ENCODE measurements around the gene COMMD10.

COMMD10 gene

DNA sequence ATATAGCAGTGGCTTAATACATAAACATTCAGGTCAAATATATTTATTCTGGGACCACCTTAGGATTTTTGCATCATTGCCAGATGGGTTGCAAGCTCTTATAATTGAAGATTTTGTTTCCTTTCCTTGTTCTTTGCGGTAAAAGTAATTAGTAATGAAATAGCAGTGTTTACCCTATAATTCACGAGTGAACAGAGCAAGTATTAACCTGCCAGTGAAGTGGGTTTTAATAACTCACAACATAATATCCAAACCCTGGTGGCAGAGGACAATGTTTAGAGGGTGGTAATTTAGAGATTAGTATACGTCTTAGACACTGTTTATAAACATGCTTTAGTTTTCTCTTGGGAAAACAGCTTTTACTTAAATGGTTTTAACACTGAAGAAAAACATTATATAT lies 40.8 kb upstream of the COMMD10 start:
- DNase-seq = no peak
- Histone ChIP-seq H3K27me3 (peaks cover 0 to 3% of the 10 kb centered on the region in 2 donors), H3K4me1 (no peaks in the 10 kb centered on the region)

DNA sequence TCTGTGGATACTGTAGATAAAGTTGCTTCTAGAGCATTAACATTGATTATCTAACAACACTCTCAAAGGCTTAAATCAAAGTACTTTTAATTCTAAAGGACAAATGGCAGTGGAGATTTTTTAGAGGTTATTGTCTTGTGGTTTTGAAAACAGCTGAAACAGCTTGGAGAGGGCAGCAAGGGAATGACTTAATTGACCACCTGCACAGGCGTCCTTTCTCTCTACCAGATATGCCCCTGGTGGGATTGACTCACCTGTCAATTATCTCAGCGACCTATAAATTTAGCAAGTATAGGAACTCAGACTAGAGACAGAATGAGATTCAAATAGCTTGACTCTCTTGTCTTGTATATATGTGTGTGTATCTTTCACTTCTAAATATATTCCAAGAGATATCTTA lies 39.0 kb upstream of the COMMD10 start:
- H3K27ac ChIP-seq = no peak overlapping the region
- H3K4me1 ChIP-seq = no peaks in the 10 kb centered on the region
- peaks cover 0 to 3% of the 10 kb centered on the region in 2 donors for H3K27me3 ChIP-seq
- no peak overlapping the region for H3K4me3 ChIP-seq
- no peaks in the 10 kb centered on the region for H3K9me3 ChIP-seq
- DNase-seq = no peak
- no peaks in the 10 kb centered on the region for H3K36me3 ChIP-seq
- TF ChIP-seq, protein P1, sequence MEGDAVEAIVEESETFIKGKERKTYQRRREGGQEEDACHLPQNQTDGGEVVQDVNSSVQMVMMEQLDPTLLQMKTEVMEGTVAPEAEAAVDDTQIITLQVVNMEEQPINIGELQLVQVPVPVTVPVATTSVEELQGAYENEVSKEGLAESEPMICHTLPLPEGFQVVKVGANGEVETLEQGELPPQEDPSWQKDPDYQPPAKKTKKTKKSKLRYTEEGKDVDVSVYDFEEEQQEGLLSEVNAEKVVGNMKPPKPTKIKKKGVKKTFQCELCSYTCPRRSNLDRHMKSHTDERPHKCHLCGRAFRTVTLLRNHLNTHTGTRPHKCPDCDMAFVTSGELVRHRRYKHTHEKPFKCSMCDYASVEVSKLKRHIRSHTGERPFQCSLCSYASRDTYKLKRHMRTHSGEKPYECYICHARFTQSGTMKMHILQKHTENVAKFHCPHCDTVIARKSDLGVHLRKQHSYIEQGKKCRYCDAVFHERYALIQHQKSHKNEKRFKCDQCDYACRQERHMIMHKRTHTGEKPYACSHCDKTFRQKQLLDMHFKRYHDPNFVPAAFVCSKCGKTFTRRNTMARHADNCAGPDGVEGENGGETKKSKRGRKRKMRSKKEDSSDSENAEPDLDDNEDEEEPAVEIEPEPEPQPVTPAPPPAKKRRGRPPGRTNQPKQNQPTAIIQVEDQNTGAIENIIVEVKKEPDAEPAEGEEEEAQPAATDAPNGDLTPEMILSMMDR (IDR thresholded peaks at IDR 0.05) = no peak
- intact Hi-C loops (cut with DNase I; ENCODE audit: low total_unique reads) = no loop called here

More for the DNA sequence above, 40.8 kb upstream of the COMMD10 start:
- TF ChIP-seq, protein P1 (IDR thresholded peaks at IDR 0.05) = no peak
- no peak overlapping the region for H3K4me3 ChIP-seq
- no peak overlapping the region for H3K27ac ChIP-seq
- intact Hi-C loops (cut with DNase I; ENCODE audit: low total_unique reads) = no loop called here
- H3K36me3 ChIP-seq = no peaks in the 10 kb centered on the region
- H3K9me3 ChIP-seq = no peaks in the 10 kb centered on the region

DNA sequence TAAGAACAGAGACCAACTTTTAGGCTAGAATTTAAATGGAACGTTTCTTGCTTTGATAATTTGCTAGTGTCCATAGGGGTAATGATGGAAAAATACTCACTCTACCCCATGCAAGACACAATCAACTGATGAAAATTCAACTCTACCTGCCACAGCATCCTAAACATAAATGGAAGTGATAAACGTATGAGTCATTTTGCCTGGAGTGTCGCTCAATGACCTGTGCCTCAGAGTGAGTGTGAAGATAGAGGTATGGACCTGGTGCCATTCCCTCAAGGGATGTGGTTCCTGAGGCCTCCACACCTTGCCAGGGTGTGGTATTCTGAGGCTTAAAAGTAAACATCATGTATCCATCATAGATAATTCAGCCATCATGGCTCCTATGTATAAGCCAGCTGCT lies 38.6 kb upstream of the COMMD10 start:
- H3K27me3 ChIP-seq = peaks cover 0 to 3% of the 10 kb centered on the region in 2 donors
- no peaks in the 10 kb centered on the region for H3K4me1 ChIP-seq
- TF ChIP-seq, protein P1 (IDR thresholded peaks at IDR 0.05) = no peak

DNA sequence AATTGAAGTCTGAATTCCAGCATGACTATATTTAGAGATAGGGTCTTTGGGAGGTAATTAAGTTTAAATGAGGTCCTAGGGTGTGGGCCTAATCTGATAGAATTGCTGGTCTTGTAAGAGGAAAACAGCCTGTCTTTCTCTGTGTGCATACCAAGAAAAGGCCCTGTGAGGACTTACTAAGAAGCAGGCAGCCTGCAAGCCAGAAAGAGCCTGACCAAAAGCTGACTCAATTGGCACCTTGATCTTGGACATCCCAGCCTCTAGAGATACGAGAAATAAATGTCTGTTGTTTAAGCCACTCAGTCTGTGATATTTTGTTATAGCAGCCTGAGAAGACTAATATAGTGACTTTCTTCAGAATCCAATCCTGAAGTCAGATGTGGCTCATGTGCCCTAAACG lies 38.0 kb upstream of the COMMD10 start:
- Histone ChIP-seq H3K4me1 (no peaks in the 10 kb centered on the region), H3K36me3 (no peaks in the 10 kb centered on the region), H3K27ac (no peak overlapping the region), H3K9me3 (no peaks in the 10 kb centered on the region), H3K27me3 (peaks cover 0 to 3% of the 10 kb centered on the region in 2 donors), H3K4me3 (no peak overlapping the region)
- TF ChIP-seq, protein P1 (IDR thresholded peaks at IDR 0.05) = no peak
- intact Hi-C loops (cut with DNase I; ENCODE audit: low total_unique reads) = no loop called here
- no peak for DNase-seq

More for the DNA sequence above, 38.6 kb upstream of the COMMD10 start:
- no peak for DNase-seq
- intact Hi-C loops (cut with DNase I; ENCODE audit: low total_unique reads) = no loop called here
- H3K4me3 ChIP-seq = no peak overlapping the region
- H3K9me3 ChIP-seq = no peaks in the 10 kb centered on the region
- H3K36me3 ChIP-seq = no peaks in the 10 kb centered on the region
- H3K27ac ChIP-seq = no peak overlapping the region

DNA sequence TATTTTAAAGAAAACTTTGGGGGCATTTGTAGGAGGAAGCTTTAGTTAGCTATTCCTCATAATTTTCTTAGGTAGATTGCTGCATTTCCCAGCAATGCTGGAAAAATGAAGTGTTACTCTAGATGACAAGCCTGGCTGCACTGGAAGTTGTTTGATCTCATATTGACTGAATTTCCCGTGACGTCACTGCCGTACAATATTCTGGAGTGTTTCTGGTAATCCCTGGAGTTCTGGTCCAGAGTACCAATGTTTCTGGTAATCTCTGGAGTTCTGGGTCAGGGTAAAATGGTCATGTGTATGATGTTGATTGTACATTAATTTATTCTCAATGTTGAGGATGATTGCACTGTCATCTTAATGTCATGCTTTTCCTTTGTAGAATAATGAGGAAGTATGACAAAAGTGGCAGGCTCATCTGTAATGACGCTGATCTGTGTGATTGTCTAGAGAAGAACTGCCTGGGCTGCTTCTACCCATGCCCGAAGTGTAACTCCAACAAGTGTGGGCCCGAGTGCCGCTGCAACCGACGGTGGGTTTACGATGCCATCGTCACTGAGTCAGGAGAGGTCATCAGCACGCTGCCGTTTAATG lies 26.4 kb upstream of the COMMD10 start:
- Histone ChIP-seq H3K36me3 (no peaks in the 10 kb centered on the region), H3K27me3 (peaks cover 0 to 3% of the 10 kb centered on the region in 2 donors), H3K4me1 (no peaks in the 10 kb centered on the region), H3K4me3 (no peak overlapping the region), H3K9me3 (no peaks in the 10 kb centered on the region), H3K27ac (no peak overlapping the region)
- intact Hi-C loops (cut with DNase I; ENCODE audit: low total_unique reads) = no loop called here
- DNase-seq = no peak
- TF ChIP-seq, protein P1 (IDR thresholded peaks at IDR 0.05) = no peak

DNA sequence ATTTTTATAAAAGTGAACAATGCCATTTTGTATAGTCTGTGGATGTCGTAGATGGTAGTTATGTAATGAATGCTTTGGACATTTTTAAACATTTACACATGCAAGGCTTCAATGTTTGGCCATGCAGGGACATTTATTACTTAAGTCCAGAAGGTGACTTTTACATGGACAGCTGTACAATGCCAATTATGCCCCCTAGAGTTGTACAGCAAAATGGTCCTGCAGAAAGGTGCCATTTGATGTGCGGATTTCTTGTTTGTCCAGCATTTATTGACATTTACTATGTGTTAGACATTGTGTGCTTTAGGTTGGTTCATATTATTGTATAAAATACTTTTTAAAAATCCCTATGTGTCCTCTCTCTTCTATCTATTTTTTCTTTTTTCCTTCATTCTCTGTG lies 22.5 kb upstream of the COMMD10 start:
- Histone ChIP-seq H3K9me3 (no peaks in the 10 kb centered on the region), H3K27ac (no peak overlapping the region), H3K4me3 (no peak overlapping the region), H3K36me3 (no peaks in the 10 kb centered on the region), H3K4me1 (no peaks in the 10 kb centered on the region), H3K27me3 (peaks cover 0 to 14% of the 10 kb centered on the region in 2 donors)
- intact Hi-C loops (cut with DNase I; ENCODE audit: low total_unique reads) = no loop called here
- no peak for DNase-seq
- TF ChIP-seq, protein P1 (IDR thresholded peaks at IDR 0.05) = no peak

Measured in tibial artery (tissue), 4 donors.